HG03045 (cell line): ENCODE results near the gene NBEAL2.

Experiments
- ATAC-seq: cut with Tn5 transposase; IDR thresholded peaks from one replicate; pipeline ENCODE4 v1.9.1; 2021; ENCODE audit warnings: mild to moderate bottlenecking, moderate library complexity; ENCODE audit not compliant: unreplicated experiment

The NBEAL2 gene

DNA sequence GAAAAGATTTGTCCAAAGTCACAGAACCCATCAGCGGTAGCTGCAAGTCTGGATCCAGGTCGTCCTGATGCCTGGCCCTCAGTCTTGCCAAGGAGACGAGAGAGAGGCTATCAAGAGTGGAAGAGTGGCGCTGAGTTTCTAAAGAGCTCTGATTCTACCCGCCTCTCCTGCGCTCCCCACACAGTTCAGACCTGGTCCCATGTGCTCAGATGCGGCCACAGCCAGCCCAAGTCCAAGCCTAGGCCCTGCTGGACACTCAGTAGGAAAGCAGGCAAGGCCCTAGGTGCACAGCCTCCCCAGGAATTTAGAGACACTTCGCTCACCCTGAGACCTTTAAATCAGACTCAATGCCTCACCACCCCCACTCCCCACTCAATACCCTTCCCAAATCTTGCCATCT is 35.3 kb upstream of the NBEAL2 start:
- no peak for ATAC-seq

DNA sequence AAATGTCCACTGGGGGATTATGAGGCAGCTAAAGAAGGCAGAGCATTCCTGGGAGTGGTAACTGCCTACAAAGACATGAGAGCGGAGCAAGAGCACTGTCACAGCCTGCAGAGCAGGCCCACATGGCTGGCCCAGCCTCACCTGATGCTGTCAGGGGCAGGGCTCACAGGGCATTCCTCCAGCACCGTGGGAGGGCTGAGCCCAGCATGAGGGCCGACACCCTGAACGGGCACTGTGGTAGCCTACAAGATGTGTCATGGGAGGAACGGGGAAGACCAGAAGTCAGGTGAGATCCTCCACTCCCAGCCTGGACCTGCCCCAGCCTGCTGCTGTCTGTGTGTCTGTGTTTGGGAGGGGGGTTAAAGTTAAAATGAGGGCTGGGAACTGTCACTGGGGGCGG is 33.0 kb upstream of the NBEAL2 start:
- no peak for ATAC-seq

DNA sequence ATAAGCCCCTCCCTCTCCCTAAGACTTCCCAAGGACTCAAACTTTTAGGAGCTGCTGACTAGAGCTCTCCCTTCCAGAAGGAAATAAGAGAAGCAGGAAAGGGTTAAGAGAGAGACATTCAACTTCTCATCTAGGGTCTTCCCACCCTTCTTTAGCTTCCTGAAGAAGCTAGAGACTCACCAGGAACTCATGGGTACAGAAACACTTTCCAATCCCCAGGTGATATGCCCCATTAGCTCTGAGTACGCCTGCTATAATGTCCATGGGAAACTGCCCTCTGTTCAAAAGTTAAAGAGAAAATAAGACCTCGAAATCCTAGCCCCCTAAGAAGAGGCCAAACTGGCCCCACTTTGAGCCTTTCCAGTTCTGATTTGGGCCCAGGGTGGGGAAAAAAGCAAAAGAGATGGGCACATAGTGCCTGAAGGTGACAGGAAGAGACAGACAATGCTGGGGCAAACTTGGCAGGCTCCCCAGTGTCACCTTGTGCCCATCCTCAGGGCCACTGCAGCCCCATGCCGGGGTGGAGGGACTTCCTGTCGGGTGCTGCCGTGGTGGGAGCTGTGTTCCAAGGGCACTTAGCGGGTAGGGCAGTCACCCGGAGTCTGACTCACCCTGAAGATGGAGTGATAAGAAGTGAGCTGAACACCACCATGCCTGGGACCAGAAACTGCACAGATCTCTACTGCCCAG is 32.5 kb upstream of the NBEAL2 start:
- ATAC-seq: no peak

- no peak for ATAC-seq
Observed at GRCh38 chr3:46947546-46947901, 31.9 kb upstream of the NBEAL2 start.

GRCh38 chr3:46947981-46948791 is 31.3 kb upstream of the NBEAL2 start:
- ATAC-seq: no peak

DNA sequence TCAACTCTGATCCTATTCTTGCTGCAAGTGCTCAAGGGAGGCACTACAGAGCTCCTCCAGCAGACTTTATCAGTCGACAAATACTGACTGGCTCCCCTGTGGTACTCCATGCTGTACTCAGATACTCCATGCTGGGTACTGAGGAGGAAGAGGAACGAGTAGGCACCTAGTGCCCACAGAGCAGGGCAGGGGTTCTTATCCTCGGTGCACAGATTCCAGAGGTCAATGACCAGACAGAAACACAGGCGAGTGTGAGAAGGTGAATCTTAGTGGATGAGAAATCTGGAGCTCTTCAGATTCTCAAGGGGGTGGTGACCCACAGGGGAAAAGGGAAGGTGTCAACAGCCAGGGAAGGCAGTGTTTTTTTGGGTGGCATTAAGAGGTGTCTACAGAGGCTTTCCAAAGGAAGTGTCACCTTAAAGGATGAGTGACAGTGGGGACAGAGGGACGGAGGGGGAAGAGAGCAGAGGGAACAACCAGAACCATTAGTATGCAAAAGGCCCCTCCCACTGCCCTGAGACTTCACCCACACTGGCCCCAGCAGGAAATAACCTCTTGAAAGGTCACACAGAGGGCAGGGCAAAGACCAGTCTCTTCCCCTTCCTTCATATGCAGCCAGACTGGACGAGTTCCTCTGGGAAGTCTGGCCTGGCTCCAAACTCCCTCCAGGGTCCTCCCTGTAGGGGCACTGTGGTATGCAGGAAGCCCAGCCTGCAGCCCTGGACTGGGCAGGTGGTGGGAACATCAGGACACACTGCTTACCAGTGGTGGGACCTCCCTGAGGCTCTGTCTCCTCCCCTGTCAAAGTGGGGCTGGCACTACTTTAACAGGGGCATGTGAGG is 30.4 kb upstream of the NBEAL2 start:
- ATAC-seq: peak; percentile 53

DNA sequence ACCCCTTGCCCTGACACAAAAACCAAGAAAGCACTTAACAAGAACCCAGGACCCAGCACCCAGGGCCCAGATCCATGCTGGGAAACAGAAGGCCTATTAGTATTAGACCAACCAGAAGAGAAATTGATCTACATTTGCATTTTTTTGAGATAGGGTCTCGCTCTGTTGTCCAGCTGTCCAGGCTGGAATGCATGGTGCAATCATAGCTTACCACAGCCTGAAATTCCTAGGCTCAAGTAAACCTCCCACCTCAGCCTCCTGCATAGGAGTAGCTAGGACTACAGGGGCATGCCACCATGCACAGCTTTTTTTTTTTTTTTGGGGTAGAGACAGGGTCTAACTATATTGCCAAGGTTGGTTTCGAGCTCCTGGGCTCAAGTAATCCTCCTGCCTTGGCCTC is 29.3 kb upstream of the NBEAL2 start:
- ATAC-seq: no peak

DNA sequence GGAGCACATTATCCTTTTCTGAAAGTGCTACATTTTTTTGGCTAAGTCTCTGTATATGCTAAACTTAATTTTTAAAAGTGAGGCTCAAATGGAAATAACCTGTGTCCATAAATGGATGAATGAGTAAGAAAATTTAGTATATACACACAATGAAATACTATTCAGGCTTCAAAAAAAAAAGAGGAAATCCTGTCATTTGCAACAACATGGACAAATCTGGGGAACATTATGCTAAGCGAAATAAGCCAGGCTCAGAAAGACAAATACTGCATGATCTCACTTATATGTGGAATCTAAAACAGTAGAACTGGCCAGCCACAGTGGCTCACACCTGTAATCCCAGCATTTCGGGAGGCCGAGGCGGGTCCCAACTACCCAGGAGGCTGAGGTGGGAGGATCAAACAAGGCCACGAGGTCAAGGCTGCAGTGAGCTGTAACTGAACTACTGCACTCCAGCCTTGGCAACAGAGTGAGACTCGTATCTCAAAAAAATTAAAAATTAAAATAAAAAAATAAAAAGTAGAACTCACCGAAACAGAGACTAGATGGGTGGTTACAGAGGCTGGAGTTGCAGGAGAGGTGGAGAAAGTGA is 28.7 kb upstream of the NBEAL2 start:
- no peak for ATAC-seq

GRCh38 chr3:46952813-46953212 is 26.7 kb upstream of the NBEAL2 start:
- no peak for ATAC-seq

DNA sequence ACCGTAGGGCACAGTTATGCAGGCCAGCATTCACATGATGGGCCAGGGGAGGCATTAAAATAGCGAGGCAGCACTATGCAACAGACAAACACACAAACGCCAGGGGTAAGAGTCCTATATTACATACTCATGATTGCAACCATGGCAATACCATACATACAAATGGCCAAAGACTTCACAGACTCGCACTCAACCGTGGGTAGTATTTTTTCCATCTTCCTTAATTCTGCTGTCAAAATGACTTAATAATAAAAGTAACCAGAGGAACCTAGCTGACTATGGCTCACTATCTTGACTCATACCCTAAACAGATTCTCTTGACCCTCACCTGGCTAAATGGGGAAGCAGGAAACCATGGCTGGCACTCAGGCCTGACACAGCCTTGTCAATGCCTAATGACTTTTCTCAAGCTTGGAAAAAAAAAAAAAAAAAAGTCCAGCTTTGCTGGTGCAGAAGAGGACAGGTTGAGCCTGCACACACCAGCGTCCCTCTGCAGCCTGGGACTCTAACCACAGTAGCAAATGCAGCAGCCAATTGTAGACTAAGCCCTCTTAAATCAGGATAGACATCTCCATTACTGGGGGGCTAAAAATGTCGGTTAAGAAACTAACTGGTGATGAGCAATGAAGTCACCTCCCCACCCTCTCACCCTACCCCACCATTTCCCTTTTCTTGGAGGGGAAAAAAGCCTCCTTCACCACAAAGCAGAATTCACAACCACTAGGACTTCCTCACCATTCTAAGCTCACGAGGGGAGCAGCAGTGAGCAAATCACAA is 26.0 kb upstream of the NBEAL2 start:
- ATAC-seq: no peak

DNA sequence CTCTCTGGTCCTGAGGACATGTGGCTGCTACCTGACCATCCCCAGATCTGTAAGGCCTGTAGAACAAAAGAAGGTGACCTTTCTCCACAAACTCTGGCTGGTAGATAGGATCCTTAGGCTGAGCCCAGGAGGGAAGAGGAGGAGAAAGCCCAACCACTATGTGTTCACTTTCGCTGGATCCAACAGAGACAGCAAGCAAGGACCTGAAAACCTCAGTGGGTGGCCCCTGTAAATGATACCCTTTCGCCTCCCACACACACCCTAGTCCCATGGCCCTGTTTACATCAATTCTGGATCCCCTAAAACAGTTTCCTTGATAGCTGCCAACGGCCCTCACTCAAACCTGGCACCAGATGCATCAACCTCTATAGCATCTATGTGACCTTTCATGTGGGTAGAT is 25.3 kb upstream of the NBEAL2 start:
- no peak for ATAC-seq

- no peak for ATAC-seq
Observed at GRCh38 chr3:46955157-46955556, 24.3 kb upstream of the NBEAL2 start.

DNA sequence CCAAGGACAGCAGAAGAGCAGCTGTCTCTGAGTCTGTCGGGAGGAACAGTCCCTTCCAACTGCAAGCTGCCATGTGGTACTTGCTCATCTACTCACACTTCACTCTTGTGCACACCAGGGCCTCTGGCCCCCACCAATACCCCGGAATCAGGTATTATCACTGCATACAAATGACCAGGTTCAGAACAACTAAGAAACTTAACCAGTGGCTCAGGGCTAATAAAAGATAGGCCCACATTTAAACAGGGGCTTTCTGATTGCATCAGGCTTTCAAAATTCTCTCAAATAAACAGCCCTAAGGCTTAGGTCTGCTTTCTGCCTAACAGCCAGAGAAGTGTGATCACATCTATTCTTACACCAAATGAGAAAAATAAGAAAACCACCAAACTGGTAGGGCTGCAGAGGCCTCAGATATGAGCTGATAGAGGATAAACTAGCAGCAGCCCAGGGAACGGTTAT is 23.6 kb upstream of the NBEAL2 start:
- no peak for ATAC-seq

GRCh38 chr3:46957092-46957820 is 22.2 kb upstream of the NBEAL2 start:
- no peak for ATAC-seq

DNA sequence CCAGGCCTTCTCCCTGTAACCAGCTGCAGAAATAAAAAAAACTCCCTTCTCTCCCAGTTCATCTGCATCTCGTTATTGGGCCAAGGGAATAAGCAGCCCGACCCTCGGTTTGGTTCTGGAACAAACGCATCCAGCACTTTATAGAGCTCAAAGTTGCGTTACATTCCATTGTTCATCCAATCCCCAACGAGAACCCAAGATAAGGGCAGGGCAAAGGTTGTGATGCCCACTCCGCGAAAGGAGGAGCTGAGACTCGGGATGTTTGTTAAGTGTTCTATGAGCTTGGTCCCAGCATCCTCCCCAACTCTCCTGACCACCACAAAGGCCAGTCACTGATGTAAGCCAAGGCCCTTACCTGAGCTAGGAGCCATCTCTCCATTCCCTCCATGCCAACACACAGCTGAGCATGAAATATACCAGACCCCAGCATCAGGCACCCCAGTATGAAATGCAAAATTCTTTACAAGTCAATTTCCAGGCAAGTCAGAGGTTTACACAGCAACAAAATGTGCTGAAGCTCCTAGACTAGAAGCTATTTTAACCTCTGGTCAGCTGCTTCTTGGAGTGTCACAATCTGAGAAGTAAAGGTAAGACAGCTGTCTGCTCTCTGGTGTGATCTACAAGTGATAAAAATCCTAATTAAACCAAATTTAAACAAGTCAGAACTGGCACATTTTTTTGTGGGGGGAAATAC is 20.9 kb upstream of the NBEAL2 start:
- no peak for ATAC-seq

DNA sequence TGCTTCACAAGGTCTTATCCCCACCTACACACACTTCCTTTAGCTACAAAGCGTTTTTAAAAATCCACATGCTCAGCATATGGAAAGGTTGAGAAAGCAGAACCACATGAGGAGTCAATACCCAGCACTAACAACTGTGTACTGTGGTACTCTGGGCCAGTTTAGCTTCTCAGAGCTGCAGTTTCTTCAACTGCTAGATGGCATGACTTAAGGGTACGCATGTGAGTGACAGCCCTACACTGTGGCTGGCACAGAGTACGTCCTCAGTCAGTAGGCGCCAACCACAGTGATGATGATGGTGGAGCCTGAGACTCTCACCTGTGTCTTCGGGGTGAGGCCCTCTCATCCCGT is 20.3 kb upstream of the NBEAL2 start:
- no peak for ATAC-seq

- no peak for ATAC-seq
Observed at GRCh38 chr3:46960081-46960701, 19.3 kb upstream of the NBEAL2 start.

DNA sequence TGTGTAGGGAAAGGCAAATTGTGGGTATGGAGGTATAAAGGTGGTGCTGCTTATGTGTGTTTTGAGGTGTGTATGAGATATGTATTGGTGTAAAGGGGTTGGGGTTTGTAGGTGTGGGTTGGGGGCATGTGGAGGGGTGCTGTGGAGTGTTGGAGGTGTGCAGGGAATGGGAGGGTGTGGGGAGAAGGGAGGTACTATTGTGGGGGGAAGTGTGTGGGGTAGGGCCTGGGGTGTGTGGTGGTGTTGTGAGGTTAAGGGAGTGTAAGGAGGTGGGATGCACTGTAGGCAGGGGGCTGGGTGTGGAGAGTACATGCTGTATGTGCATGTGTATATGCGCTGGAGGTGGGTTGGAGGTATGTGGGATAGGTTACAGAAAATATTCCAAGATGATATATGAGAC is 18.6 kb upstream of the NBEAL2 start:
- no peak for ATAC-seq

GRCh38 chr3:46962427-46962826 is 17.0 kb upstream of the NBEAL2 start:
- ATAC-seq: no peak
